Stomach (tissue), 9 donors: ENCODE measurements around the gene VAPA. TPM values are rescaled to one million over a fixed set of nuclear protein-coding genes. Genes with fewer than 3 reads are reported as not detected.

Experiments
- DNase-seq, 2 donors: peaks; one replicate each; pipeline versions ENCODE4 v3.0.0 to v3.0.0-alpha.2; 2013 to 2019
- H3K27ac ChIP-seq, 5 donors: fragments of 200-600 bp in 4 of 5; sonication (generic) in 4 of 5; one replicate each; pipeline ENCODE4 v1.5.1; 2013 to 2019; ENCODE audit warnings: mild to moderate bottlenecking in 1 of 5, moderate library complexity in 1 of 5
- H3K27me3 ChIP-seq, 3 donors: fragments of 200-600 bp; sonication (generic); one replicate each; pipeline ENCODE4 v1.5.1; 2017 to 2019; ENCODE audit warnings: mixed run types in 1 of 3
- H3K36me3 ChIP-seq, 4 donors: fragments of 200-600 bp; sonication (generic); 1 replicate in 3 of 4; 2 replicates in 1 of 4; pipeline ENCODE4 v1.5.1; 2016 to 2019
- H3K4me1 ChIP-seq, 4 donors: fragments of 200-600 bp; sonication (generic); one replicate each; pipeline ENCODE4 v1.5.1; 2016 to 2019
- H3K4me3 ChIP-seq, 4 donors: fragments of 200-600 bp; sonication (generic) in 3 of 4; one replicate each; pipeline ENCODE4 v1.5.1; 2016 to 2019; ENCODE audit warnings: mild to moderate bottlenecking in 1 of 4
- H3K9me3 ChIP-seq, 4 donors: fragments of 200-600 bp; sonication (generic); one replicate each; pipeline ENCODE4 v1.5.1; 2016 to 2019
- CTCF ChIP-seq, 7 experiments: fragments of 450-650 bp in 4 of 7; fragments of 200-600 bp in 3 of 7; sonication (generic) in 3 of 7; IDR thresholded peaks; one replicate each; pipeline ENCODE4 v1.5.1; 2016 to 2019; ENCODE audit warnings: antibody characterized with exemption in 7 of 7, control low read depth in 2 of 7, mild to moderate bottlenecking in 1 of 7
- EP300 ChIP-seq: sonication (generic); formaldehyde crosslinking; IDR thresholded peaks from one replicate; pipeline ENCODE4 v1.6.1; 2017; ENCODE audit warnings: antibody characterized with exemption
- POLR2A ChIP-seq, 4 donors: fragments of 450-650 bp; IDR thresholded peaks; one replicate each; pipeline ENCODE4 v1.6.1; 2016; ENCODE audit warnings: antibody characterized with exemption in 4 of 4, control low read depth in 2 of 4, mild to moderate bottlenecking in 1 of 4, moderate library complexity in 1 of 4
- POLR2AphosphoS5 ChIP-seq, 3 donors: sonication (generic); formaldehyde crosslinking; IDR thresholded peaks; one replicate each; pipeline ENCODE4 v1.6.1; 2016; ENCODE audit warnings: antibody characterized with exemption in 3 of 3
- WGBS, 5 donors: extraction: QIAGEN DNeasy Blood & Tissue Kit in 3 of 5; methylation state at CpG; one replicate each; pipeline versions ENCODE4 v1.1.5 to v1.1.7; 2013 to 2018; 5-methylcytosine and 5-hydroxymethylcytosine counted together
- intact Hi-C: fragments of 100-400 bp; cut with DNase I; formaldehyde crosslinking; loops from one replicate; pipeline ENCODE4 v1.15.1; 2023; ENCODE audit warnings: low total_unique reads
- polyA plus RNA-seq, 3 donors: library from polyadenylated mRNA; stranded (reverse); fragments of 200-250 nt; gene quantifications; one replicate each; pipeline ENCODE4 v1.2.3, GENCODE V29; 2013
- small RNA-seq, 4 donors: library from RNA; depleted of rRNA; stranded (forward); fragments of <200 nt; gene quantifications; one replicate each; pipeline ENCODE3, GENCODE V24; 2016
- total RNA-seq, 5 donors: library from RNA; depleted of rRNA; stranded (reverse); fragments of >200 nt; gene quantifications; one replicate each; pipeline versions ENCODE4 v1.1.0 to v1.2.3, GENCODE V29; 2014 to 2016
- donor health status: healthy with polysubstance abuse.
- donor health status: Bipolar disorder and iron deficiency.
- donor health status: healthy.

Gene VAPA
- total and polyA plus RNA-seq, 8 donors: 113 to 822 (median 169) TPM

- intact Hi-C loops: no loop called here
- H3K9me3 ChIP-seq: peaks cover 0 to 10% (median 4%) of the 10 kb centered on the region in 4 donors
- TF ChIP-seq POLR2AphosphoS5 (IDR thresholded peaks at IDR 0.05): no peak
- TF ChIP-seq CTCF (IDR thresholded peaks at IDR 0.05): no peak
- no peak for TF ChIP-seq POLR2A (IDR thresholded peaks at IDR 0.05)
- no peak for TF ChIP-seq EP300
Measured at GRCh38 chr18:10003866-10004265, 90.0 kb downstream of the VAPA start.

GRCh38 chr18:10006311-10006893, 92.6 kb downstream of the VAPA start:
- Histone ChIP-seq H3K36me3 (no peaks in the 10 kb centered on the region), H3K4me1 (peaks cover 0 to 30% (median 15%) of the 10 kb centered on the region in 4 donors), H3K9me3 (no peaks in the 10 kb centered on the region), H3K4me3 (no peak overlapping the region), H3K27ac (peak overlapping the region in 1 of 5 donors; percentile 34), H3K27me3 (no peaks in the 10 kb centered on the region)
- peak in 1 of 2 donors; percentile 57 for DNase-seq
- WGBS, 5 donors: 66 to 74% (median 72%) methylated on average over 4 of the region's 4 CpGs
- intact Hi-C loops: no loop called here
- no peak for TF ChIP-seq POLR2AphosphoS5 (IDR thresholded peaks at IDR 0.05)
- no peak for TF ChIP-seq EP300
- TF ChIP-seq POLR2A (IDR thresholded peaks at IDR 0.05): no peak

More at GRCh38 chr18:10003866-10004265, 90.0 kb downstream of the VAPA start:
- Histone ChIP-seq H3K4me1 (peaks cover 0 to 13% (median 5%) of the 10 kb centered on the region in 4 donors), H3K36me3 (no peaks in the 10 kb centered on the region), H3K27me3 (no peaks in the 10 kb centered on the region), H3K4me3 (no peak overlapping the region), H3K27ac (no peak overlapping the region)
- no peak for DNase-seq
- 87 to 92% (median 89%) methylated on average over 7 of the region's 7 CpGs for WGBS, 5 donors

GRCh38 chr18:10008006-10008647, 94.3 kb downstream of the VAPA start:
- no peak for TF ChIP-seq CTCF (IDR thresholded peaks at IDR 0.05)
- TF ChIP-seq POLR2AphosphoS5 (IDR thresholded peaks at IDR 0.05): no peak
- TF ChIP-seq POLR2A (IDR thresholded peaks at IDR 0.05): no peak
- TF ChIP-seq EP300: no peak
- intact Hi-C loops: no loop called here
- Histone ChIP-seq H3K27ac (no peak overlapping the region), H3K36me3 (no peaks in the 10 kb centered on the region), H3K4me1 (peaks cover 0 to 38% (median 15%) of the 10 kb centered on the region in 4 donors), H3K4me3 (no peak overlapping the region), H3K27me3 (no peaks in the 10 kb centered on the region), H3K9me3 (no peaks in the 10 kb centered on the region)
- WGBS, 5 donors: 90 to 96% (median 95%) methylated on average over 3 of the region's 3 CpGs
- no peak for DNase-seq

Small RNA genes within 50 kb of the gene (small RNA-seq; reads per million reads assigned to genes)
- gene RNA5SP450: 0.46 to 2.1 (median 1.1) reads per million in 4 donors

Other genes starting within 250 kb of the VAPA start
- gene RAB31, start 205.7 kb upstream of the VAPA start, total RNA-seq: 10 to 100 TPM; 10.1 to 65.5 (median 47.8) TPM
- gene RAB31, start 205.7 kb upstream of the VAPA start, polyA plus RNA-seq: 10 to 100 TPM; 20.4 to 52.2 (median 25.8) TPM
- under 1 TPM in 1 of 5 donors, not detected in 4; 0.18 TPM for gene TXNDC2, start 28.0 kb upstream of the VAPA start, total RNA-seq
- gene TXNDC2, start 28.0 kb upstream of the VAPA start, polyA plus RNA-seq: not detected